WTC11 (cell line): ENCODE results near the gene ZNF341. TPM values are rescaled to one million over a fixed set of nuclear protein-coding genes. Genes with fewer than 3 reads are reported as not detected.

Experiments used
- ATAC-seq: fragments of 200-7000 bp; cut with Tn5 transposase; 2 replicates; pipeline ENCODE4 v1.10.0; 2021; ENCODE audit warnings: mild to moderate bottlenecking, moderate library complexity
- CTCF ChIA-PET: fragments of 300-600 bp; sonication (Branson Sonifier 250); formaldehyde crosslinking; loops from one replicate; lab custom pipeline; 2021; ENCODE audit warnings: antibody characterized with exemption; lab: Charles Lee
- POLR2A ChIA-PET: fragments of 350-600 bp; sonication (Branson Sonifier 250); formaldehyde crosslinking; loops from one replicate; lab custom pipeline; 2021; ENCODE audit warnings: antibody characterized with exemption; lab: Charles Lee
- DNase-seq: peaks from one replicate; pipeline ENCODE4 v3.0.0; 2021; ENCODE audit warnings: low spot score
- H3K27ac Mint-ChIP-seq: 2 replicates; pipeline ENCODE4 v1.8.0; 2021; ENCODE audit warnings: mixed read lengths
- H3K27me3 Mint-ChIP-seq: 2 replicates; pipeline ENCODE4 v1.8.0; 2021; ENCODE audit warnings: low read depth, mild to moderate bottlenecking, moderate library complexity, mixed read lengths
- H3K36me3 Mint-ChIP-seq: 2 replicates; pipeline ENCODE4 v1.8.0; 2021; ENCODE audit warnings: mixed read lengths
- H3K4me1 Mint-ChIP-seq: 2 replicates; pipeline ENCODE4 v1.8.0; 2022; ENCODE audit warnings: mixed read lengths
- H3K4me3 Mint-ChIP-seq: 2 replicates; pipeline ENCODE4 v1.8.0; 2021; ENCODE audit warnings: mild to moderate bottlenecking, moderate library complexity, mixed read lengths
- H3K9me3 Mint-ChIP-seq: 2 replicates; pipeline ENCODE4 v1.8.0; 2021; ENCODE audit warnings: mixed read lengths
- CREB1 ChIP-seq: sonication (generic); formaldehyde crosslinking; IDR thresholded peaks from 2 replicates; pipeline ENCODE4 v1.8.0; 2023; ENCODE audit warnings: mild to moderate bottlenecking, missing genetic modification reagents
- ELF4 ChIP-seq: sonication (generic); formaldehyde crosslinking; IDR thresholded peaks from 2 replicates; pipeline ENCODE4 v1.8.1; 2022; ENCODE audit warnings: low read depth, mild to moderate bottlenecking, moderate library complexity, missing genetic modification reagents
- ERG ChIP-seq: fragments of 250-450 bp; sonication (Bioruptor Pico); IDR thresholded peaks from 2 replicates; pipeline ENCODE4 v1.8.0; 2021; ENCODE audit warnings: mild to moderate bottlenecking
- FOXJ3 ChIP-seq: sonication (generic); formaldehyde crosslinking; IDR thresholded peaks from 2 replicates; pipeline ENCODE4 v1.9.0; 2021; ENCODE audit warnings: missing genetic modification reagents, mild to moderate bottlenecking, borderline replicate concordance
- IRF1 ChIP-seq: sonication (generic); formaldehyde crosslinking; IDR thresholded peaks from 2 replicates; pipeline ENCODE4 v1.8.0; 2023; ENCODE audit warnings: missing genetic modification reagents
- IRF2 ChIP-seq: sonication (generic); formaldehyde crosslinking; IDR thresholded peaks from 2 replicates; pipeline ENCODE4 v1.8.0; 2022; ENCODE audit warnings: low read depth, missing genetic modification reagents, borderline replicate concordance
- MLX ChIP-seq: sonication (generic); formaldehyde crosslinking; IDR thresholded peaks from 2 replicates; pipeline ENCODE4 v1.8.1; 2023; ENCODE audit warnings: mild to moderate bottlenecking, missing genetic modification reagents, moderate library complexity
- SMAD4 ChIP-seq: sonication (generic); formaldehyde crosslinking; IDR thresholded peaks from 2 replicates; pipeline ENCODE4 v1.8.0; 2022; ENCODE audit warnings: mild to moderate bottlenecking, missing genetic modification reagents
- STAT6 ChIP-seq: sonication (generic); formaldehyde crosslinking; conservative IDR thresholded peaks from 2 replicates; pipeline ENCODE4 v1.8.1; 2023; ENCODE audit warnings: mild to moderate bottlenecking, low read depth, missing genetic modification reagents, moderate library complexity
- TEAD4 ChIP-seq: sonication (generic); formaldehyde crosslinking; IDR thresholded peaks from 2 replicates; pipeline ENCODE4 v1.8.0; 2022; ENCODE audit warnings: mild to moderate bottlenecking, missing genetic modification reagents
- ZBTB43 ChIP-seq: sonication (generic); formaldehyde crosslinking; IDR thresholded peaks from 2 replicates; pipeline ENCODE4 v1.8.1; 2023; ENCODE audit warnings: mild to moderate bottlenecking, missing genetic modification reagents
- ZNF512 ChIP-seq: sonication (generic); formaldehyde crosslinking; IDR thresholded peaks from 2 replicates; pipeline ENCODE4 v1.8.1; 2022; ENCODE audit warnings: missing genetic modification reagents, borderline replicate concordance
- ZSCAN18 ChIP-seq: fragments of 250-450 bp; sonication (Bioruptor Pico); IDR thresholded peaks from 2 replicates; pipeline ENCODE4 v2.1.2; 2022; ENCODE audit warnings: mild to moderate bottlenecking, moderate library complexity
- total RNA-seq: library from RNA; stranded (reverse); gene quantifications from 3 replicates; pipeline ENCODE4 v1.2.3, GENCODE V29; 2021

Gene ZNF341
- total RNA-seq, 1 experiment from 2014 or later = 9.6 TPM

GRCh38 chr20:33836277-33836676 lies 104.5 kb downstream of the ZNF341 start:
- no peaks in the 10 kb centered on the region for H3K27me3 Mint-ChIP-seq
- peaks cover 6% of the 10 kb centered on the region; the same call in 1 of the 2 replicates for H3K9me3 Mint-ChIP-seq
- DNase-seq (no peak), ATAC-seq (no peak)
- no peak overlapping the region for H3K27ac Mint-ChIP-seq
- POLR2A ChIA-PET = interaction anchor here (0.8 kb wide), 1 partner anchor 9 kb away, joined by 3 read pairs; no protein-coding TSS in a partner anchor
- CTCF ChIA-PET = interaction anchor here (0.5 to 1.7 kb wide), 2 partner anchors 27 to 38 kb away, joined by 4 to 6 read pairs; no protein-coding TSS in a partner anchor
- H3K4me3 Mint-ChIP-seq = no peak overlapping the region
- H3K36me3 Mint-ChIP-seq = peaks cover 12% of the 10 kb centered on the region
- peaks cover 59% of the 10 kb centered on the region for H3K4me1 Mint-ChIP-seq
- no peak for TF ChIP-seq ZBTB43 (CRISPR knock-in tag)
- no peak for TF ChIP-seq STAT6 (CRISPR knock-in tag)
- no peak for TF ChIP-seq CREB1 (CRISPR knock-in tag)
- TF ChIP-seq SMAD4 = no peak
- TF ChIP-seq ERG (CRISPR knock-in tag) = no peak
- TF ChIP-seq IRF1 (CRISPR knock-in tag) = no peak
- TF ChIP-seq MLX = no peak
- no peak for TF ChIP-seq IRF2 (CRISPR knock-in tag)
- TF ChIP-seq FOXJ3 (CRISPR knock-in tag) = no peak
- TF ChIP-seq TEAD4 (CRISPR knock-in tag) = no peak
- no peak for TF ChIP-seq ZNF512 (CRISPR knock-in tag)
- no peak for TF ChIP-seq ELF4 (CRISPR knock-in tag)
- no peak for TF ChIP-seq ZSCAN18 (CRISPR knock-in tag)
